ENCODE results near the gene KIF25. TPM values are rescaled to one million over a fixed set of nuclear protein-coding genes. Genes with fewer than 3 reads are reported as not detected.

The KIF25 gene
- total RNA-seq, 4 donors from 2014 or later, result 0.17 TPM; not detected in 3

DNA sequence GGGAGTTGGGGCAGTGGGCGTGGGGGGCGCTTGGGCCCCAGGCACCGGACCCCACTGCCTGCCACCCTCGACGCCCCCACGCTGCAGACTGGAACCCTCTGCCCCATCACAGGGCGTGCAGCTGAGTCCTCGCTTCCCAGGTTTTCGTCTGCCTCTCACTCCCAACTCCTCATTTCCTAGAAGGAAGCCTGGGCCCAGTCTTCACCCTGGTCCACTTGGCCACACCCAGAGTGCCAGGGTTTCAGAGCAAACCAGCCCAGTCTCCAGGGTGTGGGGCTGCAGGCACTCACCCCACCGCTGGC lies 51.2 kb downstream of the KIF25 start:
- no peaks in the 10 kb centered on the region for H3K9me3 ChIP-seq
- H3K4me3 ChIP-seq, result no peak overlapping the region
- no peak overlapping the region for H3K27ac ChIP-seq (replicated peaks in 1 of 4)
- no peaks in the 10 kb centered on the region for H3K27me3 ChIP-seq
- H3K4me1 ChIP-seq, result peaks cover 8 to 13% (median 11%) of the 10 kb centered on the region in 4 donors
- intact Hi-C loops (cut with DNase I), result no loop called here
- TF ChIP-seq EP300 (IDR thresholded peaks at IDR 0.05), result no peak
- TF ChIP-seq POLR2AphosphoS5 (IDR thresholded peaks at IDR 0.05), result no peak
- TF ChIP-seq, protein P1, sequence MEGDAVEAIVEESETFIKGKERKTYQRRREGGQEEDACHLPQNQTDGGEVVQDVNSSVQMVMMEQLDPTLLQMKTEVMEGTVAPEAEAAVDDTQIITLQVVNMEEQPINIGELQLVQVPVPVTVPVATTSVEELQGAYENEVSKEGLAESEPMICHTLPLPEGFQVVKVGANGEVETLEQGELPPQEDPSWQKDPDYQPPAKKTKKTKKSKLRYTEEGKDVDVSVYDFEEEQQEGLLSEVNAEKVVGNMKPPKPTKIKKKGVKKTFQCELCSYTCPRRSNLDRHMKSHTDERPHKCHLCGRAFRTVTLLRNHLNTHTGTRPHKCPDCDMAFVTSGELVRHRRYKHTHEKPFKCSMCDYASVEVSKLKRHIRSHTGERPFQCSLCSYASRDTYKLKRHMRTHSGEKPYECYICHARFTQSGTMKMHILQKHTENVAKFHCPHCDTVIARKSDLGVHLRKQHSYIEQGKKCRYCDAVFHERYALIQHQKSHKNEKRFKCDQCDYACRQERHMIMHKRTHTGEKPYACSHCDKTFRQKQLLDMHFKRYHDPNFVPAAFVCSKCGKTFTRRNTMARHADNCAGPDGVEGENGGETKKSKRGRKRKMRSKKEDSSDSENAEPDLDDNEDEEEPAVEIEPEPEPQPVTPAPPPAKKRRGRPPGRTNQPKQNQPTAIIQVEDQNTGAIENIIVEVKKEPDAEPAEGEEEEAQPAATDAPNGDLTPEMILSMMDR (IDR thresholded peaks at IDR 0.05), result no peak
- no peak for TF ChIP-seq POLR2A (IDR thresholded peaks at IDR 0.05; ENCODE audit: low read depth)
- H3K36me3 ChIP-seq, result no peaks in the 10 kb centered on the region
- no peak for DNase-seq (ENCODE audit: extremely low spot score)
- WGBS, result 90% methylated on average over 9 of the region's 10 CpGs

- intact Hi-C loops (cut with DNase I), result no loop called here
- DNase-seq (ENCODE audit: extremely low spot score), result no peak
Measured at GRCh38 chr6:168049277-168049676, 51.8 kb downstream of the KIF25 start.

DNA sequence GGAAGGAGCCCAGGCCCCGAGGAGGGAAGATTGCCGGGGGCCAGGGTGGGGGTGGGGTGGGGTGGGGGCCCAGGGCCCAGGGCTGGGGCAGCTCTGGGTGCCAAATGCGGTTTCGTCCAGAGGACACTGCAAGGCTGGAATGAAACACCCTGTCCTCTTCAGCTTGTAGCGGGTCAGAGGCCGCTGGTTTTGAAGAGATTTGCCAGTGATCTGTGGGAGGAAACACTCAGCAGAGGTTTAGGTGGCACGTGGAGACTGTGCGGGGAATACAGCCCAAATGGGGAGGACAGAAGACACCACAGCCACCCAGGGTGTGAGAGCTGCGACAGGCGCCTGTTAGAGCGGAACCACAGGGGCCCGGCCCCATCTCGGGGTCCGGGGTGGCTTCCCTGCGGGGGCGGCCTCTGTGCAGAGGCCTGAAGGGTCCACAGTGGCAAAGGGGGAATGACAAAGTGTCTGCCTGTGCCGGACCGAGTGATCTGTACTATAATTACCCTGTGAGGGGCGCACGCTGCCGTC lies 52.3 kb downstream of the KIF25 start:
- TF ChIP-seq, protein P1 (IDR thresholded peaks at IDR 0.05), result no peak
- TF ChIP-seq POLR2A (IDR thresholded peaks at IDR 0.05; ENCODE audit: low read depth) (no peak), EP300 (IDR thresholded peaks at IDR 0.05) (no peak), POLR2AphosphoS5 (IDR thresholded peaks at IDR 0.05) (no peak)
- H3K9me3 ChIP-seq, result no peaks in the 10 kb centered on the region
- H3K27ac ChIP-seq (replicated peaks in 1 of 4), result no peak overlapping the region
- no peaks in the 10 kb centered on the region for H3K27me3 ChIP-seq
- H3K4me3 ChIP-seq, result no peak overlapping the region
- WGBS, result 97% methylated on average over 18 of the region's 21 CpGs
- intact Hi-C loops (cut with DNase I), result no loop called here
- H3K4me1 ChIP-seq, result peaks cover 18 to 24% (median 21%) of the 10 kb centered on the region in 4 donors
- no peak for DNase-seq (ENCODE audit: extremely low spot score)
- H3K36me3 ChIP-seq, result no peaks in the 10 kb centered on the region

More at GRCh38 chr6:168049277-168049676, 51.8 kb downstream of the KIF25 start:
- Histone ChIP-seq H3K27ac (replicated peaks in 1 of 4) (no peak overlapping the region), H3K27me3 (no peaks in the 10 kb centered on the region), H3K36me3 (no peaks in the 10 kb centered on the region), H3K4me3 (no peak overlapping the region), H3K9me3 (no peaks in the 10 kb centered on the region), H3K4me1 (peaks cover 13 to 19% (median 17%) of the 10 kb centered on the region in 4 donors)
- 85% methylated on average over 8 of the region's 20 CpGs for WGBS
- no peak for TF ChIP-seq POLR2AphosphoS5 (IDR thresholded peaks at IDR 0.05)
- TF ChIP-seq, protein P1 (IDR thresholded peaks at IDR 0.05), result no peak
- no peak for TF ChIP-seq POLR2A (IDR thresholded peaks at IDR 0.05; ENCODE audit: low read depth)
- TF ChIP-seq EP300 (IDR thresholded peaks at IDR 0.05), result no peak

DNA sequence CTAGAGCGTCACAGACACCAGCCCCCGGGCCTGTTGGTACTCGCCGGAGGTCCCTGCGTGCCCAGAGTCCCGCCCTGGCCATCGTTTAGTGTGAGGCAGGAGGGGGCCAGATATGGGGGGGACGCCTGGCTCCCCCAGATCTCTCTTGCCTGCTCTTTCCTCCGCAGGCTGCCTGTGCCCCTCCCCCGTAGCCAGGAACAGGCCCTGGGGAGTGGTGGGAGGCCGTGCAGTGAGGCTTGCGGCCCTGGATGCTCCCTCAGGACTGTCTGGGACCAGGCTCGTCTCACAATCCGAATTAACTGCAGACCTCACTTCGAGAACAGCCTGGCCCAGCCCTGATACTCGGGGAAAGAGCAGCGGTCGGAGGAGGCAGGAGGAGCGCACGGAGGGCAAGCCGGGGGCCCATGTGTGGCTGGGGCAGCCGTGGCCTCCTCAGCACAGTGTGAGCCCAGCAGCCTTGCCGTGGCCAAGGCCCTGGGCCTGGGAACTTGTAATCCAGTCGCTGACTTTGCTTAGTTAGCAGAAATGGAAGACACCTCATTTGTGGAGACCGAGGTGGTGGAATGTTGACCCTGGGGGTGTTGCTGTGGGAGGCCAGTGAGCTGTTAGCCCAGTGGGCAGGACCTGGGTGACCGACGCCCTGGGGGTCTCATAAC lies 52.9 kb downstream of the KIF25 start:
- 87% methylated on average over 21 of the region's 27 CpGs for WGBS

More for the DNA sequence above, 52.9 kb downstream of the KIF25 start:
- Histone ChIP-seq H3K4me1 (peaks cover 21 to 28% (median 25%) of the 10 kb centered on the region in 4 donors), H3K27me3 (no peaks in the 10 kb centered on the region), H3K27ac (replicated peaks in 1 of 4) (no peak overlapping the region), H3K9me3 (no peaks in the 10 kb centered on the region), H3K4me3 (no peak overlapping the region), H3K36me3 (no peaks in the 10 kb centered on the region)
- DNase-seq (ENCODE audit: extremely low spot score), result no peak
- intact Hi-C loops (cut with DNase I), result no loop called here
- TF ChIP-seq, protein P1 (IDR thresholded peaks at IDR 0.05), result no peak
- TF ChIP-seq EP300 (IDR thresholded peaks at IDR 0.05) (no peak), POLR2A (IDR thresholded peaks at IDR 0.05; ENCODE audit: low read depth) (no peak), POLR2AphosphoS5 (IDR thresholded peaks at IDR 0.05) (no peak)
